Measurements from ENCODE around the gene TOR1AIP2. TPM values are rescaled to one million over a fixed set of nuclear protein-coding genes. Genes with fewer than 3 reads are reported as not detected.

The TOR1AIP2 gene
- polyA plus RNA-seq, 1 of the 3 experiments (the other 2 are of a cell fraction) = 12.7 TPM

GRCh38 chr1:179925302-179925701 lies 47.7 kb upstream of the TOR1AIP2 start:
- Histone ChIP-seq H3K36me3 (replicated peaks in 1 of 2; ENCODE audit: control insufficient read depth in 1 of 2, insufficient read depth in 2 of 2, low read length in 1 of 2) (peaks cover 2 to 10% of the 10 kb centered on the region in 2 experiments), H3K79me2 (ENCODE audit: insufficient read depth) (no peaks in the 10 kb centered on the region), H3K27ac (ENCODE audit: low read depth in 2 of 2, low read length in 1 of 2) (no peak overlapping the region), H3K9me3 (no peaks in the 10 kb centered on the region), H3K4me1 (ENCODE audit: control insufficient read depth in 1 of 2, insufficient read depth in 2 of 2, low read depth in 1 of 2, low read length in 1 of 2) (no peaks in the 10 kb centered on the region; a peak in 2 of 4 replicates), H3K27me3 (ENCODE audit: insufficient read depth) (no peaks in the 10 kb centered on the region), H4K20me1 (ENCODE audit: insufficient read depth) (no peaks in the 10 kb centered on the region), H3K4me3 (ENCODE audit: low read depth in 2 of 2, low read length in 1 of 2) (no peak overlapping the region), H3K4me2 (no peak overlapping the region), H2AFZ (ENCODE audit: low read depth) (no peak overlapping the region), H3K9me2 (no peaks in the 10 kb centered on the region), H3K9ac (no peak overlapping the region), H3F3A (replicated peaks; ENCODE audit: insufficient read depth) (peaks cover 10% of the 10 kb centered on the region)
- DNase-seq = no peak
- POLR2A ChIA-PET = no interaction called here
- CTCF ChIA-PET = interaction anchor here (1.4 to 1.6 kb wide), 2 partner anchors 18 to 42 kb away, joined by 3 read pairs; no protein-coding TSS in a partner anchor
- 96% methylated on average over 5 of the region's 5 CpGs for WGBS (ENCODE audit: low lambda C conversion rate)
- TF ChIP-seq CHD2 (IDR thresholded peaks at IDR 0.05; ENCODE audit: low read length, partially characterized antibody) = no peak
- TF ChIP-seq NFIC (IDR thresholded peaks at IDR 0.05; ENCODE audit: borderline replicate concordance) = no peak
- no peak for TF ChIP-seq GABPA (IDR thresholded peaks at IDR 0.05; ENCODE audit: low read depth)
- TF ChIP-seq RXRA (IDR thresholded peaks at IDR 0.05; ENCODE audit: borderline replicate concordance, low read depth) = no peak
- TF ChIP-seq EZH2phosphoT487 (IDR thresholded peaks at IDR 0.05; ENCODE audit: borderline replicate concordance, low read depth) = no peak
- TF ChIP-seq USF2 (IDR thresholded peaks at IDR 0.05; ENCODE audit: borderline replicate concordance, low read depth, low read length) = no peak
- no peak for TF ChIP-seq IRF3 (IDR thresholded peaks at IDR 0.05; ENCODE audit: low read depth, low read length)
- TF ChIP-seq MEF2A (IDR thresholded peaks at IDR 0.05; ENCODE audit: borderline replicate concordance, low read depth) = no peak
- no peak for TF ChIP-seq FOSL2 (IDR thresholded peaks at IDR 0.05; ENCODE audit: borderline replicate concordance, low read depth)

GRCh38 chr1:179924268-179924667 lies 46.7 kb upstream of the TOR1AIP2 start:
- DNase-seq = no peak
- Histone ChIP-seq H3K27ac (ENCODE audit: low read depth in 2 of 2, low read length in 1 of 2) (no peak overlapping the region), H3K27me3 (ENCODE audit: insufficient read depth) (no peaks in the 10 kb centered on the region), H2AFZ (ENCODE audit: low read depth) (no peak overlapping the region), H3K4me3 (ENCODE audit: low read depth in 2 of 2, low read length in 1 of 2) (no peak overlapping the region), H3K79me2 (ENCODE audit: insufficient read depth) (no peaks in the 10 kb centered on the region), H4K20me1 (ENCODE audit: insufficient read depth) (no peaks in the 10 kb centered on the region), H3K4me2 (no peak overlapping the region), H3K36me3 (replicated peaks in 1 of 2; ENCODE audit: control insufficient read depth in 1 of 2, insufficient read depth in 2 of 2, low read length in 1 of 2) (peaks cover 12 to 18% of the 10 kb centered on the region in 2 experiments), H3F3A (replicated peaks; ENCODE audit: insufficient read depth) (peaks cover 5% of the 10 kb centered on the region), H3K9me2 (no peaks in the 10 kb centered on the region), H3K9me3 (no peaks in the 10 kb centered on the region), H3K9ac (no peak overlapping the region), H3K4me1 (ENCODE audit: control insufficient read depth in 1 of 2, insufficient read depth in 2 of 2, low read depth in 1 of 2, low read length in 1 of 2) (no peaks in the 10 kb centered on the region; a peak in 2 of 4 replicates)
- 75% methylated on average over 1 of the region's 1 CpG for WGBS (ENCODE audit: low lambda C conversion rate)
- ChIA-PET CTCF (interaction anchor here (0.8 to 1.4 kb wide), 3 partner anchors 10 to 41 kb away, joined by 3 to 4 read pairs (median 4); no protein-coding TSS in a partner anchor), POLR2A (no interaction called here)
- no peak for TF ChIP-seq JUND (IDR thresholded peaks at IDR 0.05)
- TF ChIP-seq SMC3 (IDR thresholded peaks at IDR 0.05; ENCODE audit: low read depth, low read length) = no peak
- TF ChIP-seq RXRA (IDR thresholded peaks at IDR 0.05; ENCODE audit: borderline replicate concordance, low read depth) = no peak
- no peak for TF ChIP-seq POLR2AphosphoS5 (IDR thresholded peaks at IDR 0.05; ENCODE audit: low read depth, low read length)
- no peak for TF ChIP-seq TCF12 (IDR thresholded peaks at IDR 0.05)
- no peak for TF ChIP-seq TAF1 (IDR thresholded peaks at IDR 0.05; ENCODE audit: borderline replicate concordance, low read depth, low read length)
- no peak for TF ChIP-seq RCOR1 (IDR thresholded peaks at IDR 0.05; ENCODE audit: low read length)
- no peak for TF ChIP-seq FOSL2 (IDR thresholded peaks at IDR 0.05; ENCODE audit: borderline replicate concordance, low read depth)
- no peak for TF ChIP-seq ELF1 (IDR thresholded peaks at IDR 0.05)
- TF ChIP-seq FOXM1 (IDR thresholded peaks at IDR 0.05; ENCODE audit: low read depth) = no peak

Measured in SK-N-SH (cell line).